ENCODE data around the gene ACOT8.
"Not testable (repeated sequence)": the region's sequence is repeated elsewhere in the genome, so short reads cannot be mapped to it uniquely, and the experiment has no call there.

The ACOT8 gene

DNA sequence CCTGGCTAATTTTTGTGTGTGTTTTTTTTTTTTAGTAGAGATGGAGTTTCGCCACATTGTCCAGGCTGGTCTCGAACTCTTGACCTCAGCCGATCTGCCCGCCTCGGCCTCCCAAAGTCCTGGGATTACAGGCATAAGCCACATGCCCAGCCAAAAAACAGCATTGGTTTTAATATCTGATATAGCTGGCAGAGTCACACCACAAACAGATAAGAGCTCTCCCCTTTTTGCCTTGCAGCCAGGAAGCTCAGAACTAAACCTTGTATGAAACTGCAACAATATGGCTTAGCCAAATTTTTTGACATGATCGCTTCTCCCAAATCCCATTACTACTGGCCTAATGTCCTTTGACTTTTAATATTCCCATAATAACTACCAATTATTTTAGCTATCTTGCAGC lies 4.9 kb downstream of the ACOT8 start:
- DNase-seq (ENCODE audit: low read depth): no peak

DNA sequence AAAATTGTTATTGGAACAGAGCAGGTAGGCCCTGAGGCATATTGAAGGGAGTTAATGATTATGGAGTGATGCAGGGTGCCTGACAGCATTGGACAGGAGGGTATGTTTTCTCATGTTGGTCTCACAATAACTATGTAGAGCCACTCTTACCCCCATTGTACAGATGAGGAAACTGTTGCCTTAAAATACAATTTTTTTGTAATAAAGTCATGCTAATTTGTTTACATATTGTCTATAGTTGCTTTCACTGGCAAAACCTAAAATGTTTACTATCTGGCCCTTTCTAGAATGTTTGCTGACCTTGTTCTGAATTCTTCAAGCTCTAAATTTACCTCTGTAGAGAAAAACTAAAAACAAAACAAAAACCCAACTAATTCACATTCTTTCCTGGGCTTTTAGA lies 5.7 kb downstream of the ACOT8 start:
- DNase-seq (ENCODE audit: low read depth): no peak

- DNase-seq (ENCODE audit: low read depth): no peak
Measured at GRCh38 chr20:45850926-45851325, 6.3 kb downstream of the ACOT8 start.

DNA sequence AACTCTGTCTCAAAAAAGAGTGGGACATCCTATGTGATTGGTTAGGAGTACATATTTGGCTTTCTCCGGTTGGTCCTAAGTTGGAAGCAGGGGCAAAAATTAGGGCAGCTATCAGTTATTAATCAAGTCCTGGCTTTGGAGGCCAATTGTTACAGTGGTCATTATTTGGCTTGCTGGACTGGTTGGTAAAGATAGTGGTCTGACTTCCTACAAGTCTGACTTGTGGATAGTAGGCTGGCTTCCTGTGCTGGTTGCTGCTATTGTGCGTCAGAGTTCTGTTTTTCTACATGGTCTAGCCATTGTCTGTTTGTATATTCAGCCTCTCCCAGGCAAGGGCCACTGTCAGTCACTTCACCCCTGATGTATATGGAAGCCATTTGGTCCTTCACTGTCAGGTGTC lies 7.0 kb downstream of the ACOT8 start:
- DNase-seq (ENCODE audit: low read depth): no peak

DNA sequence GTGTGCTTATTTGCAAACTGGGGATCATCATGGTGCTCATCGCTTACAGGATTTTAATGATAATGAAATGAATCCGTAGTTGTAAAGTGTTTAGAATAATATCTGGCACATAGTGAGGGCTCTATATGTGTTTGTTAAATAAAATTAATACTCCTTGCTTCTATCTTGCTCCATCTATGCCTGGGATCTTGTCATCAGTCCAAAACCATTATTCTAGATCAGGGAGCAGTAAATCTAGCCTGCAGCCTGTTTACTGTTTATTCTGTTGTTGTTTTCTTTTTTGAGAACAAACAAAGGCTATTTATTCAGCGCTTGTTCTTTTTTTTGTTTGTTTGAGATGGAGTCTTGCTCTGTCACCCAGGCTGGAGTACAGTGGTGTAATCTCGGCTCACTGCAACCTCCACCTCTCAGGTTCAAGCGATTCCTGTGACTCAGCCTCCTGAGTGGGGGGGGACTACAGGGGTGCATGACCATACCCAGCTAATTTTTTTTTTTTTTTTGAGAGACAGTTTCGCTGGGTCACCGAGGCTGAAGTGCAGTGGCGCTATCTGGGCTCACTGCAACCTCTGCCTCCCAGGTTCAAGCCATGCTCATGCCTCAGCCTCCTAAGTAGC lies 8.1 kb downstream of the ACOT8 start:
- DNase-seq (ENCODE audit: low read depth): no peak

DNA sequence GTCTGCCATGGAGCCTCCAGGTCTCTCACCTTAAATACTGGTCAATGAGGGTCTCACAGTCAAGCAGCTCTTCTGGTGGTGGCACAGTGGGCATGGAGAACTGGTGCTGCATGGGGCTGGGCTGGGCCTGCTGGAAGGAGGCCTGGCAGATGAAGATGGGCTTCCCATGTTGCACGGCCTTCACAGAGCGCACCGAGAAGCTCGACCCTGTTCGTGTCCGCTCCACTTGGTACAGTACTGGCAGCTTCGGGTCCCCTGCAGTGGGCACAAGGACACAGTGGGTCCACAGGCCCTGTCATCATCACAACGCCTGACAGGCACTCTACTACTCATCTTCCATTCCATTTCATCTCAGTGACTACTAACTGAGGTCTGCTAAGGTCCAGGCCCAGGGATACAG lies 8.8 kb downstream of the ACOT8 start:
- no peak for DNase-seq (ENCODE audit: low read depth)

GRCh38 chr20:45845452-45845851 lies 11.7 kb downstream of the ACOT8 start:
- DNase-seq (ENCODE audit: low read depth): no peak

DNA sequence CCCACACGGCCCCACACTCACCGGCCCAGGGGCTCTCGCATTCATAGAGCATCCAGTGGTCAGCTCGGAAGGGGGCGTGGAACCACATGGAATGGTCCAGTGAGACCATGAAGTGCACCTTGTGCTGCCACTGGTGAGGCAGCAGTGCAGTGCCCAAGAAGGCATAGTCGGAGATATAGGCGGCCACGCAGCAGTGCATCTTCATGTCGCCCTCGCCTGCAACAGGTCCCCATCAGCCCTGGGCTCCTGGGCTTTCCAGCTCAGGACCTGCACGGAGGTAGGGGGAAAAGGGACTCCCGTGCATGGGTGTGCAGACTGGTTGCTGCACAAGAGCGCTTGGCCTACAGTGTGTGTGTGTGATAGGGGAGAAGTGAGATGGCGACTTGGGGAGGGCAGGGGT lies 13.7 kb downstream of the ACOT8 start:
- DNase-seq (ENCODE audit: low read depth): no peak

DNA sequence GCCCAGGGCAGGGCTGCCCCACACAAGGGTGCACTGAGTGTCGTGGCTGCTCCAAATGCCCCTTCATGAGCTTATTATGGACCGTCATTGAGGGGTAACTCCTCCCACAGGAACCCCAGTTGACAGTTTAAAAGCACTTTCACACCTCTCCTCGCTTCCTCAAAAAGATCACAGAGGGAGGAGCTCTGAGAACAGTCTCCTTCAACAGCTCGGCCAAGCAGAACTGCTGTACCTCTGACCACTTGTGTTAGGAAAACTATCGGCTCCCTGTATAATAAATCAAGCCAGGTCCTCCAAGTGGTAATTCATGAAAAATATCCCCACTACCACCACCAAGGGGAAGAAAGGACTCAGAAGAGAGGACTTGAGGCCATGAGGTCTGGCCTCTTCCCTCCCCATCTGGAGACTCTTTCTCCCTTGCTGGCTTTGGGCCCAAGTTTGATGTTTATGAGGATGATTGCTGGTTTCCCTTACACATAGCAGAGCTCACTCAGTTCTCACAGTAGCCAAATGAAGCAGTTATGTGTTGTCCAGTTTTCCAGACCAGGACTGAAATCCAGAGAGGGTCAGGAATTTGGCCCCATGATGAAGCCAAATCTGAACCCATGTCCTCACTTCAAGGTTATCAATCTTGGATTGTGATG lies 14.9 kb downstream of the ACOT8 start:
- DNase-seq (ENCODE audit: low read depth): peak; percentile 69

- no peak for DNase-seq (ENCODE audit: low read depth)
Measured at GRCh38 chr20:45841407-45842129, 15.6 kb downstream of the ACOT8 start.

- DNase-seq (ENCODE audit: low read depth): no peak
Measured at GRCh38 chr20:45840700-45841198, 16.4 kb downstream of the ACOT8 start.

DNA sequence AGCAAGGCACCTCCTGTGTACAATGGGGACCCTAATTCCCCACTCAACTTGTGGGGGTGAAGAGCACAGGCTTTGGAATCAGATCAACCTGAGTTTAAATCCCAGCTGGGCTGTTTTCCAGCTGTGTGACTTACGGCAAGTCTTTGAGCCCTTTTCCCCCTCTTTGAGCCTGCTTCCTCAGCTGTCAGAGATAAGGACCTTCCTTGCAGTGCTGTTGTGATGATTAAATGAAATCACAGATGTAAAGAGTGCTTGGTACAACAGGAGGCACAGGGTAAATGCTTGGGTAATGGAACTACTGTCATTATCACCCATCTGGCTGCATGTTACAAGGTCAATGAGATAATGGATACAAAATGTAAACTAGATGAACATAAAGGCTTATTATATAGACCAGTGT lies 20.4 kb downstream of the ACOT8 start:
- no peak for DNase-seq (ENCODE audit: low read depth)

- DNase-seq (ENCODE audit: low read depth): peak; percentile 91
Measured at GRCh38 chr20:45835825-45836224, 21.4 kb downstream of the ACOT8 start.

GRCh38 chr20:45835329-45835765 lies 21.8 kb downstream of the ACOT8 start:
- no peak for DNase-seq (ENCODE audit: low read depth)

DNA sequence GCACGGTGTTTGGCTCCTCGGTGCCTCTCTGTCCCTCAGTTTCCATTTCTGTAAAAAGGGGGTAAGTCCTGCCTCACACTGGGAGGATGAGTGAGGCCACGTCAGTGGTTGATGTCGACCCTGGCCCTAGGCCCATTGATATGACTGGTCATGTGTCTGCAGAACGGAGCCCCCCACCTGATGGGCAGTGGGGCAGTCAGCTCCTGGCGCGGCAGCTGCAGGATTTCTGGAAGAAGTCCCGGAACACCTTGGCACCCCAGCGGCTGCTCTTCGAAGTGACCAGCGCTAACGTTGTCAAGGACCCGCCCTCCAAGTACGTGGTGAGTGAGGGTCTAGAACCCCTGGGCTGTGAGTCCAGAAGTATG lies 22.4 kb downstream of the ACOT8 start:
- no peak for DNase-seq (ENCODE audit: low read depth)

GRCh38 chr20:45833883-45834796 lies 23.1 kb downstream of the ACOT8 start:
- peak; percentile 73 for DNase-seq (ENCODE audit: low read depth)

DNA sequence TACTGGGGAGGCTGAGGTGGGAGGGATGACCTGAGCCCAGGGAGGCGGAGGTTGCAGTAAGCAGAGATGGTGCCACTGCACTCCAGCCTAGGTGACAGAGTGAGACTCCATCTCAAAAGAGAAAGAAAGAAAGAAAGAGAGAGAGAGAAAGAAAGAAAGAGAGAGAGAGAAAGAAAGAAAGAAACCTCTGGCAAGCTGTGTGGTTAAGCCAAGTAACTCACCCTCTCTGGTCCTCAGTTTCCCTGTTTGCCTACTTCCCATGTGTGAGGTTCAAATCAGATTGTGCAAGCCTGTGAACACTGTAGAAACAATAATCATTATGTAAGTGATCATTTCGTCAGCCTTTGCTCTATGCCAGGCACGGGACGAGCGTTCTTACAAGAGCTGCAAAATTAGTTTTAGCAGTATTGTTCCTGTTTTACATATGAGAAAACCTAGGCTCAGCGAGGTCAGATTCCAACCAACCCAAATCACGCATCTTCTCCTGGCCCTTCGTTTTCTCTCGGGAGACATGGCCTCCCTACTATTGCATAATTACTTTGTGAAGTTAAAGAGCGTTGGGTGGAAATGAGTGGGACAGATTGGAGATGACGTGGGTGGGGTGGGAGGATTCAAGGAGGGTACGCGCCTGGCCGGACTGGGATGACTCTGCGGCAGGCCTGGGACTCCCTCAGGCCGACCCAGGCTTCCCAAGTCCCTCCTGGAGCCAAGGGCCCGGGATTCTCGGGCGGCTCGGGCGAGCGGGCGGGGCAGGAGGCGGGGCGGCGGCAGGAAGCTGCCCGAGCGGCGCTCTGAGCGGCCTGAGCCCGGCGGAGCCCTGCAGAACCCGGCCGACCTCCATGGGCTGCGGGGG lies 23.9 kb downstream of the ACOT8 start, which contains the start of gene SNX21:
Gene SNX21, plus strand, starts transcription at position 770 of the 853 bp plus-strand sequence. CDS start 121 bp downstream, outside the sequence.
- peak; percentile 97 for DNase-seq (ENCODE audit: low read depth)

DNA sequence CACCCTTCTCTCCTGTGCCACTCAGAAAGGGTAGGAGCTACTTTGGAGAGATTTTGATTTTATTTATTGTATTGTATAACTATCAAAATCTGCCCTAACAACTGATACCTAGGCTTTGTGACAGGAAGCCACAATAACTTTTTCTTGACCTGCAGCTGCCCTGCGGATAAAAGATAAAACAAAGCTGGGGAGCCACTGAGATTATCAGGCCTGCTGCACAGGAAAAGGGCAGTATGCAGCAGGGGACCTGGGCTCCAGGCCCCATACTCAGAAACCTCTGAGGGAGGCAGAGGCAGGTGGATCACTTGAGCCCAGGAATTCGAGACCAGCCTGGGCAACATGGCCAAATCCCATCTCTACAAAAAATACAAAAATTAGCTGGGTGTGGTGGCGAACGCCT lies 24.6 kb downstream of the ACOT8 start:
- no peak for DNase-seq (ENCODE audit: low read depth)

GRCh38 chr20:45829673-45830106 lies 27.5 kb downstream of the ACOT8 start:
- not testable (repeated sequence) for DNase-seq (ENCODE audit: low read depth)

GRCh38 chr20:45828589-45828988 lies 28.6 kb downstream of the ACOT8 start:
- DNase-seq (ENCODE audit: low read depth): peak; percentile 59

- no peak for DNase-seq (ENCODE audit: low read depth)
Measured at GRCh38 chr20:45827712-45828111, 29.5 kb downstream of the ACOT8 start.

All from fibroblast of gingiva (primary cell).